WI38 (cell line): ENCODE results near the gene CLN5.

Experiments
- H3K4me3 ChIP-seq: 2 replicates; pipeline ENCODE4 v1.5.1; 2011; ENCODE audit warnings: low read depth, mild to moderate bottlenecking, control low read depth, low read length
- TF ChIP-seq, protein P1 (sequence below): IDR thresholded peaks from 2 replicates; pipeline ENCODE4 v1.5.1; 2012; ENCODE audit warnings: low read depth, mild to moderate bottlenecking, control low read depth, low read length

CLN5 gene

GRCh38 chr13:76976490-76976889 lies 15.4 kb upstream of the CLN5 start:
- TF ChIP-seq, protein P1, sequence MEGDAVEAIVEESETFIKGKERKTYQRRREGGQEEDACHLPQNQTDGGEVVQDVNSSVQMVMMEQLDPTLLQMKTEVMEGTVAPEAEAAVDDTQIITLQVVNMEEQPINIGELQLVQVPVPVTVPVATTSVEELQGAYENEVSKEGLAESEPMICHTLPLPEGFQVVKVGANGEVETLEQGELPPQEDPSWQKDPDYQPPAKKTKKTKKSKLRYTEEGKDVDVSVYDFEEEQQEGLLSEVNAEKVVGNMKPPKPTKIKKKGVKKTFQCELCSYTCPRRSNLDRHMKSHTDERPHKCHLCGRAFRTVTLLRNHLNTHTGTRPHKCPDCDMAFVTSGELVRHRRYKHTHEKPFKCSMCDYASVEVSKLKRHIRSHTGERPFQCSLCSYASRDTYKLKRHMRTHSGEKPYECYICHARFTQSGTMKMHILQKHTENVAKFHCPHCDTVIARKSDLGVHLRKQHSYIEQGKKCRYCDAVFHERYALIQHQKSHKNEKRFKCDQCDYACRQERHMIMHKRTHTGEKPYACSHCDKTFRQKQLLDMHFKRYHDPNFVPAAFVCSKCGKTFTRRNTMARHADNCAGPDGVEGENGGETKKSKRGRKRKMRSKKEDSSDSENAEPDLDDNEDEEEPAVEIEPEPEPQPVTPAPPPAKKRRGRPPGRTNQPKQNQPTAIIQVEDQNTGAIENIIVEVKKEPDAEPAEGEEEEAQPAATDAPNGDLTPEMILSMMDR = no peak
- H3K4me3 ChIP-seq = no peak overlapping the region

GRCh38 chr13:76976929-76977328 lies 15.0 kb upstream of the CLN5 start:
- no peak overlapping the region for H3K4me3 ChIP-seq
- TF ChIP-seq, protein P1 = no peak

- TF ChIP-seq, protein P1 = peak; percentile 96
- peak overlapping the region; percentile 46 for H3K4me3 ChIP-seq
Measured at GRCh38 chr13:76980075-76980718, 11.7 kb upstream of the CLN5 start.

DNA sequence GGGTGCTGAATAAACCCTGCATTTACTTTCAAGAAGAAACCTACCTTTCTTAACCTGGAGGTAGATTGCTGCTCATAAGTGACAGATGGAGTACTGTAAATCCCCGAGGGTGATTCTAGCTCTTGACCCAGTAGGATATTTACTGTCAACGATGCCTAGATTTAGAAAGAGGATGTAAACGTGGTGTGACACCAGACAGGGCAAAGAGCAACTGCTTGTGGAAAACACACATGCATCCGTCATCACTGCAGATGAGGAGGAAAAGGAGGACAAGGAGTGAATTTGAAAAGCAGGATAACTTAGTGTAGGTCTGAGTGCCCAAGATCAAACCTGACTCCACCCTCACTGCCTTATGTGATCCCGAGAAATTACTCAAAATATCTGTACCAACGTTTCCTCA lies 9.8 kb upstream of the CLN5 start:
- TF ChIP-seq, protein P1 = no peak

GRCh38 chr13:76983676-76984075 lies 8.2 kb upstream of the CLN5 start:
- TF ChIP-seq, protein P1 = no peak
- H3K4me3 ChIP-seq = no peak overlapping the region

More for the DNA sequence above, 9.8 kb upstream of the CLN5 start:
- H3K4me3 ChIP-seq = no peak overlapping the region

DNA sequence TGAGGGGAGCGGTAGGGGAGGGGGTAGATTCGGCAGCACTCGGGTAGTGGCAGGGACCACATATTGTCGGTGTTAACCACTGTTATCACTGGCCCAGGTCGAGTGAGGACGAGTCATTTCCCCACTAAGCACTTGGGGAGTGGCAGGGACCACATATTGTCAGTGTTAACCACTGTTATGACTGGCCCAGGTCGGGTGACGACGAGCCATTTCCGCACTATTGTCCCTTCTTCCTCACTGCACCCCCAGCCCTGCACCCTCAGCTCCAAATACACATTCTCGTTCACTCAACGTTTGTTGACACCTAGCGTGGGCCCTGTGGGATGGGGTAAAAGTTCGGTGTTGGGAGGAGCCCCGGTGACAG lies 467 bp upstream of the CLN5 start:
- TF ChIP-seq, protein P1 = no peak
- H3K4me3 ChIP-seq = peak overlapping the region; percentile 71

DNA sequence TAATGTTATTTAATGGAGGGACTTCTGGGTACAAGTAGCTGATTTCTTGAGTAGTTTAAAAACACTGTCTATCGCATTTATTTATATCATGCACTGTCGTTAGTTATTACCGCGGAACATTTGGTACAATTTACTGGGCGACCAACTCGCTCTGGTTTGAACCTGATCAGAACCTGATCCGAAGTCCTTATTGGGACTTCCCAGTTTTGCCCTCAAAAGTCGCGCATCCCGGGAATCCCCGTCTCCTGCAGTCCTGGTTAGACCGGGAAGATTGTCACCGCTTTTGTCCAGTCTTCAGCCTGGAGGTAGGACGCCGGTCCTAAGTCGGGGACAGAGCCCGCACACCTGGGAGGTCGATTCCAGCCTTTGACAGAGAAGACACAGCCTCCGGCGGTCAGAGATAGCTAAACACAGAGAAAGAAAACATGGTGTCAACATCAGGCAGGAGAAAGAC lies 694 bp downstream of the CLN5 start:
- TF ChIP-seq, protein P1 = no peak
- peak overlapping the region; percentile 71 for H3K4me3 ChIP-seq
